Right lobe of liver (tissue), 4 donors: ENCODE measurements around the gene CDK17.

Experiments
- CTCF ChIP-seq, 4 donors: fragments of 200-600 bp in 3 of 4; fragments of 450-650 bp in 1 of 4; IDR thresholded peaks; one replicate each; pipeline versions ENCODE4 v1.5.1 to v1.8.0; 2016 to 2022; ENCODE audit warnings: antibody characterized with exemption in 4 of 4, mild to moderate bottlenecking in 2 of 4
- POLR2A ChIP-seq: fragments of 450-650 bp; IDR thresholded peaks from one replicate; pipeline ENCODE4 v1.6.1; 2017; ENCODE audit warnings: antibody characterized with exemption, mild to moderate bottlenecking
- donor health status: DM: no; HTN: no; CAD: no.
- donor health status: DM: no; HTN: no; CAD: no.
- donor health status: DM: no; HTN: yes; CAD: no.

- no peak for TF ChIP-seq POLR2A
- TF ChIP-seq CTCF (IDR thresholded peaks at IDR 0.05) = no peak
These were observed 61.3 kb downstream of the CDK17 start for GRCh38 chr12:96338852-96339471.
